HG02884 (cell line): Measurements from ENCODE around the gene SNTG2.

Source experiments
- ATAC-seq: cut with Tn5 transposase; IDR thresholded peaks from one replicate; pipeline ENCODE4 v1.9.1; 2021; ENCODE audit warnings: mild to moderate bottlenecking, moderate library complexity; ENCODE audit not compliant: unreplicated experiment

SNTG2 gene

DNA sequence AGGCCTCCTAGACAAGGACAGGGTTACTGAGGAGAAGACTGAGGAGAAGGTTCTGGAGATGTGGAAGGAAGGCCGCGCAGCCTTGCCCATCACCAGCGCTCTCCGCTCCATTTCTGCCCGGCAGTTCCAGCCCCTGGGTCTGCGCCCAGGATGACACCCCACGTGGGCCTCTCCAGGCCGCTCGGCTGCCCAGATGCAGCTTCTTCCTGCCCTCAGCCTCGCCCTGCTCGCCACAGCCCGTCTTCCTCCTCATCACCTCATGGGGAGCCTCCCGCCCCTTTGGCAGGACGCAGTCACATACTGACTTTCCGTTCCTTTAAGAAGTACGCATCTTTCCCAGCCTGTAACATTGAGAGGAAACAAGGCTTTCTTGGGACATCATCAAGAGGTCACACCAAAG lies 37.1 kb downstream of the SNTG2 start:
- no peak for ATAC-seq

- no peak for ATAC-seq
Measured at GRCh38 chr2:989781-990467, 39.3 kb downstream of the SNTG2 start.

GRCh38 chr2:990970-991369 lies 40.3 kb downstream of the SNTG2 start:
- ATAC-seq, result no peak

- no peak for ATAC-seq
Measured at GRCh38 chr2:1002350-1002749, 51.7 kb downstream of the SNTG2 start.

DNA sequence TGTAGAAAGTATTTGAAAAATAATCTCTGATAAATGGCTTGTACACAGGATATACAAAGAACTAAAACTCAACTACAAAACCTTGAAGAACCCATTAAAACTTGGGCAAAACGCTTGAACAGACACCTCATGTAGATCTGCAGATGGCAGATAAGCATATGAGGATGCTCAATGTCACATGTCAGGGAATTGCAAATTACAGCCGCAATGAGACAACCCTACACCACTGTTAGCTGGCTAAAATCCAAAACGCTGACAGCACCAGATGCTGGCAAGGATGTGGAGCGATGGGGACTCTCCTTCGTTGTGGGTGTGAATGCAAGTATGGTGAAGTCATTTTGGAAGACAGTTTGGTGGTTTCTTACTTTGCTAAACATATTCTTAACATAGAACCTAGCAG lies 53.7 kb downstream of the SNTG2 start:
- no peak for ATAC-seq

DNA sequence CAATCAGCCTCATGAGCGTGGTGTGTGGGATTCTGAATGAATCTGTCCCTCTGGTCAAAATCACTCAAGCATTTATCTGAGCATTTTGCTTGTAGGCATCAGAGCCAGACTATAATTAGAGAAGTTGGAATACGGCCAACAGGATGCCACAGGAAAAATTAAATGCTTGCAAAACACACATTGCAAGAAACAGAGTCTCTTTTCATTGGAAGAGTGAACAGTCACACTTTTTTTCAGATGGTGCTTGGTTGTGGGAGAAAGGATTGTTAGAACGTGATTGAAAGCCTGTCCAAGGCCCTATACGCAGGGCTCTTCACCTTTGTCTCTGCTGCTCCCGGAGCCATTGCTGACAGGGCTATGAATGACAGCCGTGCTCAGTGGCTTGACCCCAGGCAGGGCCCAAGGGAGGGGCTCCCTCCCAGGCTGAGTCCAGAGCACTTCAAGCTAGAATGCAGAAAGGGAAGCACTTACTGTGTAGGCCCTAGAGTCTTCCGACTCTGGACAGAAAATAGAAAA lies 59.8 kb downstream of the SNTG2 start:
- ATAC-seq, result no peak

GRCh38 chr2:1011006-1011405 lies 60.4 kb downstream of the SNTG2 start:
- no peak for ATAC-seq

DNA sequence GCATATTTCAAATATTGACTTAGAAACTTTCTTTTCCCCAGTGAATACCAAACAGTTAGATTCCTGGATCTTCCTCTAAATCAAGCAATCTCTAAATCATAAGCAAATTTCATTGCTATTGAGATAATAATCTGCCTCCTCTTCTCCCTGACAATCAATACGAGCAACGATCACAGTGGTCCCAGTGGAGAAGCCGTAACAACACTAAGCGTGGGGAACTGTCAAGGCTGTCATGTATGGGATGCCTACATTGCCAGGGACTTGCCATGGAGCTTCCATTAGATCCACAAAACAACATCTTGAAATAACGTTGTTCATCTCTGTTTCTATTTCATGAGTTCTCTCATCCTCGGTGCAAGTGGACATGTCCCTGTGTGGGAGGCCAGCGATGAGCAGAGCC lies 61.3 kb downstream of the SNTG2 start:
- ATAC-seq, result no peak

GRCh38 chr2:1014802-1015201 lies 64.2 kb downstream of the SNTG2 start:
- ATAC-seq, result no peak

- ATAC-seq, result no peak
Measured at GRCh38 chr2:1016500-1016899, 65.9 kb downstream of the SNTG2 start.

DNA sequence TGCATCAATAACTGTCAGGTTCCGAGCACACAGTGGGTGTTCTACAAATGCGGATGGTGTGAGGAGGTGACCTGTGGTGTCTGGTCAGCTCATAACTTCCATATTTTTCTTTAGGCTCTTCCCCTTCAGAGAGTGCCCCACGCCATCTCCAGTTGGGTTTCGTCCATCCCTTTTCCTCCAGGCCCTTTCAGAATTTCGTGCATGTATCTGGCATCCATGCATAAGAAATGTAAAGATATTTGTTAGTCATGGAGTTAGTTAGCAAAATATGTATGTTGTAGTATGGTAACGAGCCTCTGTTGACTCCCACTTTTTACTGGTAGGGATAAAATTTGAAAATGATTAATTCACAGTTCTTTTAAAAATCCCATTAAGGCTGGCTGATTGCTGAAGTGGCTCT lies 67.2 kb downstream of the SNTG2 start:
- no peak for ATAC-seq

- no peak for ATAC-seq
Measured at GRCh38 chr2:1020206-1020605, 69.6 kb downstream of the SNTG2 start.

DNA sequence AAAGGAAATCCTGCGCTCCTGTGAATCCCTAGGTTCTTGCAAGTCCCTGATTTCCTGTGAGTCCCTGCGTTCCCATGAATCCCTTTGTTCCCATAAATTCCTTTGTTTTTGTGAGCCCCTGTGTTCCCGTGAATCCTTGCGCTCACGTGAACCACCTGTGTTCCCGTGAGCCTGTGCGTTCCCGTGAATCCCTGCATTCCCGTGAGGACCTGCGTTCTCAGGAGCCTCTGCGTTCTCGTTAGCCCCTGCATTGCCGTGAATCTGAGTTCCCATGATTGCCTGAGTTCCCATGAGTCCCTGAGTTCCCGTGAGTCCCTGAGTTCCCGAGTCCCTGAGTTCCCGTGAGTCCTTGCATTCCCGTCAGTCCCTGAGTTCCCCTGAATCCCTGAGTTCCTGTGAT lies 71.5 kb downstream of the SNTG2 start:
- ATAC-seq, result no peak

DNA sequence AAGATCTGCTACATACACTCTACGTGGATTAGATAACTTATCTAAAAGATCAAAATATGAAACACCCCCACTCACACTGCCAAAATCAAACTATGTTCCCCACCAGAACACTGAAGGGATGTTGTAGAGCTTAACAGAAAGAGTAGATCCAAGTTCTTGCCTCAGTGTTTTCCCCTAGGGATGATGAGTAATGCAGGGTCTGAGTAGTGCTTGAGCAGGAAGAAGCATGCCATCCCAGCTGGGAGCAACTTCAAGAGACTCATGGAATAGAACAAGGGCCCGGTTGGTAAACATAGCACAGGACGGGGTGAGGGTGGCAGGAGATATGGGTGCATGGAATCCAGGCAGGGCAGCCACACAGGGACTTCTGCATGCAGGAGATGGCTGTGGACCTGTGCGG lies 74.3 kb downstream of the SNTG2 start:
- ATAC-seq, result no peak

GRCh38 chr2:1026141-1026540 lies 75.5 kb downstream of the SNTG2 start:
- ATAC-seq, result no peak

- ATAC-seq, result no peak
Measured at GRCh38 chr2:1028831-1029230, 78.2 kb downstream of the SNTG2 start.

DNA sequence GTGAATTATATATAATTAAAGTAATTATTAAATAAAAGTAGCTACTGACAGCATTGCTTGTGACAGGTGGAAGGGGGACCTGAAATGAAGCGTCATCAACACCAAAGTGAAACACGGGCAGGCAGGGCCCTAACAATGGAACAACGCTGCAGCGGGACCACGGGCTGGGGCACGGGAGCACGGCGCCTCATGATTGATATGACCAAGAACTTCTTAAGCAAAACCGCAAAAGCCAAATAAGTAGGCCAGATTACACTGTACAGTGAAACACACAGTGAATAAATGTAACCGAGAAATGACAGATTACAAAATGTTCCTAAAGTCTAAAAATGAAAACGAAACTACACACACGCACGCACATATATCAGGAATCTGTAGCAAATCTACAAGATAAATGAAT lies 81.4 kb downstream of the SNTG2 start:
- no peak for ATAC-seq

DNA sequence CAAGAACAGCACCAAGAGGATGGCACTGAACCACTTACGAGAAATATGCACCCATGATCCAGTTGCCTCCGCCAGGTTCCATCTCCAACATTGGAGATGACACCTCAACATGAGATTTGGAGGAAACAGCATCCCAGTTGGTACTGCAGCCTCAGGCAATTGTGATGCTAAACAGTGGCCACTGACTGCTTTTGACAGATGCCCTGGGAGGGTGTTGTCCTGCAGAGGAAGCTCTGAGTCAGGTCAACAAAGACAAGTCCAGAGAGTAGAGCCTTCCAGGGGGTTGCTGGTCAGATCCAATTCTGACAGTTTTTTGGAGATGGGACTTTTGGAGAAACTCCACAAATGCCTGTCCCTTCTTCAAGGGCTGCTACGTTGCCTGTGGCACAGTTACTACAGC lies 82.4 kb downstream of the SNTG2 start:
- no peak for ATAC-seq

DNA sequence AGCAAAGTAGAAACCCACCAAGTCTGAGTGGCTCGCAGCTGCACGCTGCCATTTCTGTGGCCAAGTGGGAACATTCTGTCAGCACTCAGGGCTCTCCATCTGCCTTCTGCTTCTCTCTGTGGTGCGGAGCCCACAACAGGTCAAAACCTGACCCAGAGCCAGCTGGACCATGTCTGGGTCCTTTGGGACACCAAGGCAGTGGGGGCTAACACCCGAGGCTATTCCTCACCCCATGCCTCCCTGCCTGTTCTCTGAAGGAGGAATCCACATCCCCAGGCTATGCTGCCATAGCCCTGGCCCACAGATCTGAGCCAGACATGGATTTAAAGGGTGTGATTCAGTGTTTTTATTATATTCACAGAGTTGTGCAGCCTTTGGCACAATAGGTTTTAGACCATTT lies 86.4 kb downstream of the SNTG2 start:
- no peak for ATAC-seq

DNA sequence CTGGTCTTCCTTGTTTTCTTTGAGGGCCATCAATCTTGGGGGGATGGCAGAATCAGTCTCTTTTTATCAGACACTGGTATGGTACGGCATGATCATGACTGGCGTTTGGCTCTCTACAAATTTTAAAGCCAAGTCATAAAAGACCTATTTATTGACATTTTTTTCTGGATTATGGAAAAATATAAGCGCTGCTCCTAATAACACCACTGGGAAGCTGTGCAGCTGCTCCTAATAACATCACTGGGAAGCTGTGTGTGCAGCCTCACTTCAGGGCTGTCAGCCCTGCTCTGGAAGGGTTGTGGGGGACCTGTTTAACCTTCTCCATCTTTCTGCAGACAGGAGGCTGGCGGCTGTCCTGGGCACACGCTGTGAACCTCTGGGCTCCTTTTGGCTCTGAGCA lies 88.9 kb downstream of the SNTG2 start:
- ATAC-seq, result no peak

GRCh38 chr2:1041012-1041805 lies 90.6 kb downstream of the SNTG2 start:
- ATAC-seq, result no peak

- peak; percentile 89 for ATAC-seq
Measured at GRCh38 chr2:1045109-1045508, 94.5 kb downstream of the SNTG2 start.
